ENCODE data around the gene IFNA17. TPM values are rescaled to one million over a fixed set of nuclear protein-coding genes. Genes with fewer than 3 reads are reported as not detected.
"Not testable (repeated sequence)": the region's sequence is repeated elsewhere in the genome, so short reads cannot be mapped to it uniquely, and the experiment has no call there.

Gene IFNA17
- total and polyA plus RNA-seq, 2 donors (not counting 3 experiments of a cell fraction or from before 2014, with no cell fraction given), result not detected

DNA sequence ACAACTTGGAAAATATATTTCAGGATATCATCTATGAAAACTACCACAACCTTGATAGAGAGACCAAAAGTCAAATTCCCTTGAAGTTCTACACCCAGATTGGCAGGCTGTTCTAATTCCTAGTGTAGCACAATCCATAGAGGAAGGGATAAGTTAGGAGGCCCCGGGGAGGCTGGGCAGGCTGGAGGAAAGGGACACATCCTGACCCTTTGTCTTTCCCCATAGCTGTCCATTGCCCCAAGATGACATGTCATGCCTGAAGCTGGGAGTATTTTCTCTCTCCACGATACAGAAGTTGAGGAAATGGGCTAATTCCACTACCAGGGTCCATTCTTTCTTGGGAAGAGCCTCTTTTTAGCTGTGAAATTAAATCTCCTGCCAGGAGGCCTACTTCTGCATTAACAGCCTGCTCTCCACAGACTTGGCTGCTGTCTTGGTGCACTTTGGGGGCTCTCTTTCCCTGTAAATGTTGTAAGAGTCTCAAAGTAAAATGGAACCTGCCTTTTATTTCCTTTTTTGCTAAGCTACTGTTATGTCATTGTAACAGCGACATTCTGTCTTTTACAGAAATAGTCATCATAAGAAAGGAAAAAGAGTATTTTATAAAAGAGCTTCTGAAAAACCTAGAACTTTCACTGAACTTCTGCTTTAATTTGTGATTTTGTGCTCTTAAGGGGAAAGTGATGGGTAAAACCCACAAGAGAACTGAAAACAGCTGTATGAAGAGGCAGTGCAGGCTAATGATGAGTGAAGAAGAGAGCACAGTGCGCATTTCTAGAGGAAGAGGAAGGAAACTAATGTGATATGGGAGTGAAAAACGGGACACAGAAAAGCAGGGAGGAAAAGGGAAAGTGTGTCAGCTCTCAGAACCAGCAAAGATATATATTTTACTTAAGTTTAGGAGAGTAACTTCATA is 14.4 kb downstream of the IFNA17 start:
- peak; percentile 15 for FAIRE-seq
- H3K9me1 ChIP-seq (replicated peaks; ENCODE audit: control insufficient read depth, extremely low read depth, insufficient read depth, low read length); H3K9ac ChIP-seq (replicated peaks; ENCODE audit: extremely low read depth, insufficient read depth, low read length); dilution Hi-C loops (cut with MboI; ENCODE audit: extremely low pct_ligation_motif_present, low sequenced_read_pairs); H3K9me3 ChIP-seq (replicated peaks; ENCODE audit: control insufficient read depth, insufficient read depth, low read length); H3K79me2 ChIP-seq (ENCODE audit: control insufficient read depth, insufficient read depth, low read length); H3K4me1 ChIP-seq (ENCODE audit: control insufficient read depth, extremely low read depth, insufficient read depth, low read length); POLR2A ChIA-PET; H3K4me2 ChIP-seq (ENCODE audit: insufficient read depth, low read length); H4K20me1 ChIP-seq (replicated peaks; ENCODE audit: control insufficient read depth, extremely low read depth, insufficient read depth, low read length); H3K36me3 ChIP-seq (ENCODE audit: control insufficient read depth in 2 of 2, extremely low read depth in 1 of 2, insufficient read depth in 2 of 2, low read length in 2 of 2); BruUV-seq (replicated peaks); intact Hi-C loops (cut with micrococcal nuclease); H2AFZ ChIP-seq (ENCODE audit: low read depth, low read length); H3K4me3 ChIP-seq (replicated peaks in 1 of 3; ENCODE audit: insufficient read depth in 1 of 3, low read depth in 1 of 3, low read length in 3 of 3); H3K27ac ChIP-seq (ENCODE audit: insufficient read depth, low read depth, low read length): not testable (repeated sequence)
- TF ChIP-seq, protein P1, sequence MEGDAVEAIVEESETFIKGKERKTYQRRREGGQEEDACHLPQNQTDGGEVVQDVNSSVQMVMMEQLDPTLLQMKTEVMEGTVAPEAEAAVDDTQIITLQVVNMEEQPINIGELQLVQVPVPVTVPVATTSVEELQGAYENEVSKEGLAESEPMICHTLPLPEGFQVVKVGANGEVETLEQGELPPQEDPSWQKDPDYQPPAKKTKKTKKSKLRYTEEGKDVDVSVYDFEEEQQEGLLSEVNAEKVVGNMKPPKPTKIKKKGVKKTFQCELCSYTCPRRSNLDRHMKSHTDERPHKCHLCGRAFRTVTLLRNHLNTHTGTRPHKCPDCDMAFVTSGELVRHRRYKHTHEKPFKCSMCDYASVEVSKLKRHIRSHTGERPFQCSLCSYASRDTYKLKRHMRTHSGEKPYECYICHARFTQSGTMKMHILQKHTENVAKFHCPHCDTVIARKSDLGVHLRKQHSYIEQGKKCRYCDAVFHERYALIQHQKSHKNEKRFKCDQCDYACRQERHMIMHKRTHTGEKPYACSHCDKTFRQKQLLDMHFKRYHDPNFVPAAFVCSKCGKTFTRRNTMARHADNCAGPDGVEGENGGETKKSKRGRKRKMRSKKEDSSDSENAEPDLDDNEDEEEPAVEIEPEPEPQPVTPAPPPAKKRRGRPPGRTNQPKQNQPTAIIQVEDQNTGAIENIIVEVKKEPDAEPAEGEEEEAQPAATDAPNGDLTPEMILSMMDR (IDR thresholded peaks at IDR 0.05; ENCODE audit: extremely low read depth in 1 of 2, insufficient read depth in 1 of 2, low read depth in 1 of 2, low read length in 2 of 2), result peak; percentile 30 to 46
- peak; percentile 6 for DNase-seq (ENCODE audit: low read depth, low spot score)
- peaks cover 0 to 18% of the 10 kb centered on the region in 2 experiments for H3K27me3 ChIP-seq (ENCODE audit: control insufficient read depth in 2 of 2, insufficient read depth in 2 of 2, low read length in 2 of 2)
- CTCF ChIA-PET, result interaction anchor here (0.7 to 1.8 kb wide), 9 partner anchors 10 to 253 kb away, joined by 3 to 16 read pairs (median 3); no protein-coding TSS in a partner anchor

DNA sequence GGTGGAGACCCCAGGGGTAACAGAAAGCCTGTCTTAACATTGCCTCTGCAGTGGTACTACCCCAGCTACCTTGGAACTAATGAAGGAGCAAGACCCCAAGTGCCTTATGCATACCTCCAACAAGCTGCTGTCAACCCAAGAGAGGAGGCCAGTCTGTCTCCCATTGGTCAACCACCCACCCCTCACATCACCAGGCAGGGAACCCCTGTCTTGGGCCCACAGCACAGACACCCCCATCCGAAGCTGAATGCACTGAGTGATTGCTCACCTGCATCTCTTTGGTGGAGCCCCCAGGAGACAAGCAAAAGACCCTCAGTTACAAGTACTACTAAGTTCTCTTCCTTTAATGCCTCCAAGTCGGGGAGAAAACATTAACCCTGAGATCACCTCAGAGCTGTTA is 15.9 kb downstream of the IFNA17 start:
- intact Hi-C loops (cut with micrococcal nuclease); BruUV-seq (replicated peaks); H3K27ac ChIP-seq (ENCODE audit: insufficient read depth, low read depth, low read length); H3K36me3 ChIP-seq (ENCODE audit: control insufficient read depth in 2 of 2, extremely low read depth in 1 of 2, insufficient read depth in 2 of 2, low read length in 2 of 2); H3K9me1 ChIP-seq (replicated peaks; ENCODE audit: control insufficient read depth, extremely low read depth, insufficient read depth, low read length); H3K4me2 ChIP-seq (ENCODE audit: insufficient read depth, low read length); H2AFZ ChIP-seq (ENCODE audit: low read depth, low read length); FAIRE-seq; dilution Hi-C loops (cut with MboI; ENCODE audit: extremely low pct_ligation_motif_present, low sequenced_read_pairs); H3K4me1 ChIP-seq (ENCODE audit: control insufficient read depth, extremely low read depth, insufficient read depth, low read length); H3K79me2 ChIP-seq (ENCODE audit: control insufficient read depth, insufficient read depth, low read length); H3K9me3 ChIP-seq (replicated peaks; ENCODE audit: control insufficient read depth, insufficient read depth, low read length); POLR2A ChIA-PET; H4K20me1 ChIP-seq (replicated peaks; ENCODE audit: control insufficient read depth, extremely low read depth, insufficient read depth, low read length); H3K4me3 ChIP-seq (replicated peaks in 1 of 3; ENCODE audit: insufficient read depth in 1 of 3, low read depth in 1 of 3, low read length in 3 of 3); H3K9ac ChIP-seq (replicated peaks; ENCODE audit: extremely low read depth, insufficient read depth, low read length); DNase-seq (ENCODE audit: low read depth, low spot score): not testable (repeated sequence)
- peaks cover 0 to 11% of the 10 kb centered on the region in 2 experiments for H3K27me3 ChIP-seq (ENCODE audit: control insufficient read depth in 2 of 2, insufficient read depth in 2 of 2, low read length in 2 of 2)
- CTCF ChIA-PET, result interaction anchor here (1.5 kb wide), 1 partner anchor 29 kb away, joined by 4 read pairs; no protein-coding TSS in a partner anchor

DNA sequence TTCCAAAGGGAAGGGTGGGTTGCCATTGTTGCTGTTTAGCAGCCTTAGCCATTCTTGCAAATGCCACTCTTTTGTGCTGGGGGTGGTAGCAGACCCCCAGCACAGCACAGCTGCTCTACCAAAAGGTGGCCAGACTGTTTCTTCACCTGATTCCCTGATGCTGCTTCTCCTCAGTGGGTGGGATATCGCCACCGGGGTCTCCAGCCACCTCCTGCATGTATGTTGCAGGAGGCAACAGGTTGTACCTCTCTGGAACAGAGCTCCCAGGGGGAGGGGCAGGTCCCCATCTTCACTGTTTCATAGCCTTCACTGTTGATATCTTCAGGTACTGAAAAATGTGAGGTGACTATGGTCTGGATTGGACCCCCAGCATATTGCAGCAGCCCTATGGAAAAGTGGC is 17.2 kb downstream of the IFNA17 start:
- H3K36me3 ChIP-seq (ENCODE audit: control insufficient read depth in 2 of 2, extremely low read depth in 1 of 2, insufficient read depth in 2 of 2, low read length in 2 of 2); H3K4me1 ChIP-seq (ENCODE audit: control insufficient read depth, extremely low read depth, insufficient read depth, low read length); FAIRE-seq; H3K4me3 ChIP-seq (replicated peaks in 1 of 3; ENCODE audit: insufficient read depth in 1 of 3, low read depth in 1 of 3, low read length in 3 of 3); H3K9me3 ChIP-seq (replicated peaks; ENCODE audit: control insufficient read depth, insufficient read depth, low read length); intact Hi-C loops (cut with micrococcal nuclease); DNase-seq (ENCODE audit: low read depth, low spot score); H4K20me1 ChIP-seq (replicated peaks; ENCODE audit: control insufficient read depth, extremely low read depth, insufficient read depth, low read length); POLR2A ChIA-PET; H2AFZ ChIP-seq (ENCODE audit: low read depth, low read length); H3K4me2 ChIP-seq (ENCODE audit: insufficient read depth, low read length); BruUV-seq (replicated peaks); dilution Hi-C loops (cut with MboI; ENCODE audit: extremely low pct_ligation_motif_present, low sequenced_read_pairs); H3K27me3 ChIP-seq (ENCODE audit: control insufficient read depth in 2 of 2, insufficient read depth in 2 of 2, low read length in 2 of 2); H3K9ac ChIP-seq (replicated peaks; ENCODE audit: extremely low read depth, insufficient read depth, low read length); H3K79me2 ChIP-seq (ENCODE audit: control insufficient read depth, insufficient read depth, low read length); H3K9me1 ChIP-seq (replicated peaks; ENCODE audit: control insufficient read depth, extremely low read depth, insufficient read depth, low read length); H3K27ac ChIP-seq (ENCODE audit: insufficient read depth, low read depth, low read length): not testable (repeated sequence)
- CTCF ChIA-PET, result interaction anchor here (0.6 to 1.4 kb wide), 2 partner anchors 13 to 185 kb away, joined by 3 to 5 read pairs; no protein-coding TSS in a partner anchor
